ENCODE data around the gene PTP4A2.

DNA sequence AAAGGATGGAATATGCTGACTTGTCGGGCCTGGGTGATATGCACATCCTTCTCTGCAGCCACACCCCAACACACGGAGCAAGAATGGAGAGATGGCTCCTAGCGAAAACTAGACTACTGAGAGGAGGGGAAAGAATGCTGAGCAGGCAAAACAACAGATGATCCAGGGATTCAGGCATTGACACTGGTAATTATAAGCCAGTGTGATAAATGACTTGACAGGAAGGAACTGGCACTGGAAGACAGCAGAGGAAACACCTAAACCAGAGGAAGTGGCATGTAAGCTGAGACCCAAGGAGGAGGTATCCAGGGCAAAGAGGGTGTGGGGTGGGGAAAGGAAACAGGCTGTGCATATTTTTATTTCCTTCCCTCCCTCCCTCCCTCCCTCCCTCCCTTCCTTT lies 43.8 kb upstream of the PTP4A2 start:
- TF ChIP-seq CTCF (IDR thresholded peaks at IDR 0.05) (no peak), POLR2A (IDR thresholded peaks at IDR 0.05; ENCODE audit: low read depth) (no peak)
